Activated T-cell treated with anti-CD3 and anti-CD28 coated beads for 48 hours (primary cell): ENCODE data around the gene TTLL7.
"Not testable (repeated sequence)": the region's sequence is repeated elsewhere in the genome, so short reads cannot be mapped to it uniquely, and the experiment has no call there.

Experiments used
- DNase-seq: peaks from one replicate; pipeline ENCODE4 v3.0.0-alpha.2; 2020; ENCODE audit warnings: low read depth

Gene TTLL7

GRCh38 chr1:83929184-83929583, 69.7 kb downstream of the TTLL7 start:
- DNase-seq: no peak

GRCh38 chr1:83928396-83928795, 70.5 kb downstream of the TTLL7 start:
- no peak for DNase-seq

- no peak for DNase-seq
Measured at GRCh38 chr1:83927701-83928100, 71.2 kb downstream of the TTLL7 start.

GRCh38 chr1:83927061-83927460, 71.9 kb downstream of the TTLL7 start:
- DNase-seq: no peak

- DNase-seq: no peak
Measured at GRCh38 chr1:83923553-83923952, 75.4 kb downstream of the TTLL7 start.

- DNase-seq: no peak
Measured at GRCh38 chr1:83922431-83922830, 76.5 kb downstream of the TTLL7 start.

GRCh38 chr1:83920320-83920719, 78.6 kb downstream of the TTLL7 start:
- DNase-seq: no peak

- no peak for DNase-seq
Measured at GRCh38 chr1:83919872-83920271, 79.1 kb downstream of the TTLL7 start.

- DNase-seq: no peak
Measured at GRCh38 chr1:83918688-83919285, 80.1 kb downstream of the TTLL7 start.

- DNase-seq: no peak
Measured at GRCh38 chr1:83917959-83918358, 81.0 kb downstream of the TTLL7 start.

- not testable (repeated sequence) for DNase-seq
Measured at GRCh38 chr1:83916094-83916493, 82.8 kb downstream of the TTLL7 start.

GRCh38 chr1:83912876-83913275, 86.1 kb downstream of the TTLL7 start:
- DNase-seq: no peak

- no peak for DNase-seq
Measured at GRCh38 chr1:83910461-83910860, 88.5 kb downstream of the TTLL7 start.

GRCh38 chr1:83909687-83910086, 89.2 kb downstream of the TTLL7 start:
- no peak for DNase-seq

- DNase-seq: no peak
Measured at GRCh38 chr1:83905315-83905907, 93.5 kb downstream of the TTLL7 start.

GRCh38 chr1:83901547-83902155, 97.3 kb downstream of the TTLL7 start:
- no peak for DNase-seq

- no peak for DNase-seq
Measured at GRCh38 chr1:83900524-83900923, 98.4 kb downstream of the TTLL7 start.

- no peak for DNase-seq
Measured at GRCh38 chr1:83897516-83897915, 101.4 kb downstream of the TTLL7 start.

- DNase-seq: no peak
Measured at GRCh38 chr1:83896299-83896698, 102.6 kb downstream of the TTLL7 start.

- DNase-seq: no peak
Measured at GRCh38 chr1:83889707-83890106, 109.2 kb downstream of the TTLL7 start.

- DNase-seq: no peak
Measured at GRCh38 chr1:83887483-83887882, 111.4 kb downstream of the TTLL7 start.

GRCh38 chr1:83883979-83884378, 115.0 kb downstream of the TTLL7 start:
- DNase-seq: no peak

GRCh38 chr1:83882906-83883305, 116.0 kb downstream of the TTLL7 start:
- DNase-seq: no peak

- DNase-seq: no peak
Measured at GRCh38 chr1:83872515-83872914, 126.4 kb downstream of the TTLL7 start.
